ENCODE results near the gene SDHB. TPM values are rescaled to one million over a fixed set of nuclear protein-coding genes. Genes with fewer than 3 reads are reported as not detected.

Gene SDHB
- total and polyA plus RNA-seq, 2 of the 13 experiments (the other 11 are each of a cell fraction or from before 2014, with no cell fraction given) = 136 to 142 TPM

- no peak for TF ChIP-seq ZBTB10 (CRISPR knock-in tag; IDR thresholded peaks at IDR 0.05; ENCODE audit: borderline replicate concordance)
These were observed 57.0 kb downstream of the SDHB start (continued) for GRCh38 chr1:16996845-16997244.

GRCh38 chr1:16993521-16994038, 60.3 kb downstream of the SDHB start:
- no peak overlapping the region for H3K4me2 ChIP-seq (ENCODE audit: low read depth, low read length)
- CTCF ChIA-PET (ENCODE audit: low intra/inter-chr PET ratio, low total read pairs) = no interaction called here
- in situ Hi-C loops (cut with HindIII; ENCODE audit: extremely low pct_ligation_motif_present, low pct_unique_long_range_greater_than_20kb) = no loop called here
- FAIRE-seq (no peak), ATAC-seq (no peak), DNase-seq (ENCODE audit: low spot score) (no peak)
- no peaks in the 10 kb centered on the region for H3K9me3 ChIP-seq (ENCODE audit: low read length)
- intact Hi-C loops (cut with micrococcal nuclease; ENCODE audit: unreplicated experiment) = no loop called here
- POLR2A ChIA-PET = no interaction called here
- 95% methylated on average over 2 of the region's 15 CpGs for WGBS (ENCODE audit: low lambda C conversion rate)
- no peak overlapping the region for H3K4me3 ChIP-seq (replicated peaks in 1 of 3; ENCODE audit: insufficient read depth in 1 of 3, low read depth in 2 of 3, low read length in 3 of 3)
- no TSS peak for BruUV-seq (replicated peaks)
- H3K36me3 ChIP-seq (replicated peaks in 1 of 2; ENCODE audit: control insufficient read depth in 1 of 2, insufficient read depth in 2 of 2, low read length in 2 of 2) = no peaks in the 10 kb centered on the region
- no peaks in the 10 kb centered on the region for H3K27me3 ChIP-seq (ENCODE audit: control insufficient read depth in 1 of 2, insufficient read depth in 2 of 2, low read length in 2 of 2)
- no peak overlapping the region for H3K9ac ChIP-seq (ENCODE audit: insufficient read depth, low read depth, low read length)
- H2AFZ ChIP-seq (ENCODE audit: low read length) = no peak overlapping the region
- H3K27ac ChIP-seq (ENCODE audit: extremely low read length, insufficient read depth, low read length) = no peak overlapping the region
- no peaks in the 10 kb centered on the region for H3K4me1 ChIP-seq (ENCODE audit: insufficient read depth, low read length)
- no peaks in the 10 kb centered on the region for H3K79me2 ChIP-seq (ENCODE audit: insufficient read depth, low read length)
- no peaks in the 10 kb centered on the region for H4K20me1 ChIP-seq (ENCODE audit: insufficient read depth, low read length)
- TF ChIP-seq ARNT (IDR thresholded peaks at IDR 0.05) = no peak
- no peak for TF ChIP-seq PRDM15 (CRISPR knock-in tag; IDR thresholded peaks at IDR 0.05)
- TF ChIP-seq POLR2AphosphoS5 (IDR thresholded peaks at IDR 0.05; ENCODE audit: low read depth, low read length) = no peak
- TF ChIP-seq UBTF (CRISPR knock-in tag; IDR thresholded peaks at IDR 0.05) = no peak
- no peak for TF ChIP-seq SALL2 (CRISPR knock-in tag; IDR thresholded peaks at IDR 0.05)
- TF ChIP-seq TBX2 (CRISPR knock-in tag; IDR thresholded peaks at IDR 0.05; ENCODE audit: borderline replicate concordance) = no peak
- no peak for TF ChIP-seq CBX5 (CRISPR knock-in tag; IDR thresholded peaks at IDR 0.05; ENCODE audit: borderline replicate concordance)
- TF ChIP-seq FLYWCH1 (CRISPR knock-in tag; IDR thresholded peaks at IDR 0.05) = no peak
- TF ChIP-seq SRSF1 (optimal IDR thresholded peaks at IDR 0.05; ENCODE audit: low read depth, low read length) = no peak
- no peak for TF ChIP-seq ZBTB39 (CRISPR knock-in tag; IDR thresholded peaks at IDR 0.05)
- no peak for TF ChIP-seq YEATS4 (CRISPR knock-in tag; IDR thresholded peaks at IDR 0.05; ENCODE audit: borderline replicate concordance)
- TF ChIP-seq HOXA3 (CRISPR knock-in tag; IDR thresholded peaks at IDR 0.05) = no peak

All from HepG2 (cell line).